Brain microvascular endothelial cell (primary cell): ENCODE data around the gene OSBPL5.
A peak's percentile ranks its signal among the peaks of the same experiment; 100 is the strongest.

Source experiments
- DNase-seq: peaks from one replicate; pipeline ENCODE4 v3.0.0-alpha.2; 2020
- H3K27ac ChIP-seq: fragments of 250-450 bp; sonication (Bioruptor Pico); 2 replicates; pipeline ENCODE4 v1.5.1; 2020; ENCODE audit warnings: mild to moderate bottlenecking, moderate library complexity
- H3K27me3 ChIP-seq: fragments of 250-450 bp; sonication (Bioruptor Pico); replicated peaks from 2 replicates; pipeline ENCODE4 v1.5.1; 2020; ENCODE audit warnings: mild to moderate bottlenecking
- H3K36me3 ChIP-seq: fragments of 250-450 bp; sonication (Bioruptor Pico); replicated peaks from 2 replicates; pipeline ENCODE4 v1.5.1; 2020; ENCODE audit warnings: mild to moderate bottlenecking
- H3K4me3 ChIP-seq: 2 replicates; pipeline ENCODE4 v1.5.1; 2011; ENCODE audit warnings: low read depth, mild to moderate bottlenecking, control low read depth, low read length, moderate library complexity
- CTCF ChIP-seq: IDR thresholded peaks from 2 replicates; pipeline ENCODE4 v1.5.1; 2011; ENCODE audit warnings: low read depth, mild to moderate bottlenecking, moderate library complexity, low read length, control low read depth, inconsistent platforms; ENCODE audit errors: missing control alignments
- in situ Hi-C: cut with HindIII; loops from 2 replicates; pipeline ENCODE4 v1.10.0; 2017; ENCODE audit warnings: low sequenced_read_pairs, low pct_ligation_motif_present

Gene OSBPL5

GRCh38 chr11:3111919-3112690 is 53.0 kb downstream of the OSBPL5 start:
- no peak overlapping the region for H3K4me3 ChIP-seq
- TF ChIP-seq CTCF: no peak
- no peaks in the 10 kb centered on the region for H3K27me3 ChIP-seq
- no peak for DNase-seq
- peaks cover 3% of the 10 kb centered on the region for H3K36me3 ChIP-seq
- in situ Hi-C loops: no loop called here
- no peak overlapping the region for H3K27ac ChIP-seq

- in situ Hi-C loops: no loop called here
- Histone ChIP-seq H3K27me3 (no peaks in the 10 kb centered on the region), H3K4me3 (no peak overlapping the region), H3K27ac (no peak overlapping the region), H3K36me3 (peaks cover 3% of the 10 kb centered on the region)
- no peak for TF ChIP-seq CTCF
- no peak for DNase-seq
Measured at GRCh38 chr11:3111466-3111865, 53.6 kb downstream of the OSBPL5 start.

GRCh38 chr11:3109921-3110706 is 55.0 kb downstream of the OSBPL5 start:
- H3K36me3 ChIP-seq: peaks cover 3% of the 10 kb centered on the region
- H3K27me3 ChIP-seq: no peaks in the 10 kb centered on the region
- TF ChIP-seq CTCF: peak; percentile 77
- H3K4me3 ChIP-seq: no peak overlapping the region
- in situ Hi-C loops: no loop called here
- DNase-seq: no peak
- no peak overlapping the region for H3K27ac ChIP-seq

GRCh38 chr11:3109434-3109833 is 55.7 kb downstream of the OSBPL5 start:
- in situ Hi-C loops: no loop called here
- H3K27ac ChIP-seq: no peak overlapping the region
- H3K27me3 ChIP-seq: no peaks in the 10 kb centered on the region
- no peak for DNase-seq
- H3K36me3 ChIP-seq: peaks cover 3% of the 10 kb centered on the region
- no peak for TF ChIP-seq CTCF
- no peak overlapping the region for H3K4me3 ChIP-seq

- peaks cover 3% of the 10 kb centered on the region for H3K36me3 ChIP-seq
Measured at GRCh38 chr11:3108183-3108721, 56.9 kb downstream of the OSBPL5 start.

More at GRCh38 chr11:3108183-3108721, 56.9 kb downstream of the OSBPL5 start:
- in situ Hi-C loops: no loop called here
- Histone ChIP-seq H3K4me3 (no peak overlapping the region), H3K27me3 (no peaks in the 10 kb centered on the region), H3K27ac (no peak overlapping the region)
- TF ChIP-seq CTCF: no peak
- no peak for DNase-seq
